HepG2 (cell line): ENCODE measurements around the gene CLIC4. TPM values are rescaled to one million over a fixed set of nuclear protein-coding genes. Genes with fewer than 3 reads are reported as not detected.

Experiments
- ETV5 ChIP-seq: IDR thresholded peaks from 2 replicates; pipeline ENCODE4 v1.6.1; 2018; ENCODE audit warnings: missing biosample characterization, missing genetic modification reagents, inconsistent platforms, borderline replicate concordance
- FOSL2 ChIP-seq: sonication (generic); formaldehyde crosslinking; IDR thresholded peaks from 2 replicates; pipeline ENCODE4 v1.4.0; 2020; ENCODE audit warnings: missing genetic modification reagents
- KDM3A ChIP-seq: IDR thresholded peaks from 2 replicates; pipeline ENCODE4 v1.6.1; 2018; ENCODE audit warnings: low read depth, missing compliant biosample characterization
- MXD1 ChIP-seq: sonication (generic); formaldehyde crosslinking; IDR thresholded peaks from 2 replicates; pipeline ENCODE4 v1.4.0; 2020; ENCODE audit warnings: mild to moderate bottlenecking, missing genetic modification reagents
- SIX1 ChIP-seq: sonication (generic); formaldehyde crosslinking; IDR thresholded peaks from 2 replicates; pipeline ENCODE4 v1.4.0; 2020; ENCODE audit warnings: missing genetic modification reagents, borderline replicate concordance
- SPEN ChIP-seq: sonication (generic); formaldehyde crosslinking; IDR thresholded peaks from 2 replicates; pipeline ENCODE4 v1.5.1; 2020; ENCODE audit warnings: low read depth, mild to moderate bottlenecking, missing genetic modification reagents
- ZBTB38 ChIP-seq: sonication (generic); formaldehyde crosslinking; IDR thresholded peaks from 2 replicates; pipeline ENCODE4 v1.5.1; 2020; ENCODE audit warnings: mild to moderate bottlenecking, missing genetic modification reagents
- ZBTB43 ChIP-seq: sonication (generic); formaldehyde crosslinking; conservative IDR thresholded peaks from 2 replicates; pipeline ENCODE4 v1.4.0; 2020; ENCODE audit warnings: missing genetic modification reagents
- ZNF430 ChIP-seq: sonication (generic); formaldehyde crosslinking; IDR thresholded peaks from 2 replicates; pipeline ENCODE4 v1.9.0; 2021; ENCODE audit warnings: mild to moderate bottlenecking, missing genetic modification reagents
- ZNF687 ChIP-seq: sonication (generic); formaldehyde crosslinking; IDR thresholded peaks from 2 replicates; pipeline ENCODE4 v1.5.1; 2020; ENCODE audit warnings: mild to moderate bottlenecking, missing genetic modification reagents, moderate library complexity
- ZNF75D ChIP-seq: sonication (generic); formaldehyde crosslinking; IDR thresholded peaks from 2 replicates; pipeline ENCODE4 v1.8.1; 2023; ENCODE audit warnings: missing genetic modification reagents, mild to moderate bottlenecking, borderline replicate concordance
- polyA plus RNA-seq, 8 experiments: library from polyadenylated mRNA; depleted of rRNA in 3 of 8; stranded (reverse) in 7 of 8; unstranded in 1 of 8; fragments of >200 nt; fragmentation: Illumina TruSeq in 4 of 8; extraction: Trizol in 4 of 8; gene quantifications; 2 replicates each; pipeline versions ENCODE4 v1.2.1 to v1.2.3, GENCODE V29; 2011 to 2016; ENCODE audit warnings: low read depth in 4 of 8, missing spikeins in 1 of 8, mixed read lengths in 1 of 8; ENCODE audit not compliant: insufficient read depth in 1 of 8
- total RNA-seq, 5 experiments: library from RNA; depleted of rRNA; stranded (reverse); fragments of >200 nt; fragmentation: Illumina TruSeq; extraction: Trizol; gene quantifications; 2 replicates each; pipeline ENCODE4 v1.2.3, GENCODE V29; 2016; ENCODE audit warnings: low read depth in 1 of 5

Gene CLIC4
- total and polyA plus RNA-seq, 2 of the 13 experiments (the other 11 are each of a cell fraction or from before 2014, with no cell fraction given) = 23.3 to 77.4 TPM

GRCh38 chr1:24860841-24861240, 115.6 kb downstream of the CLIC4 start (continued):
- TF ChIP-seq FOSL2 (CRISPR knock-in tag) (no peak), ZNF75D (CRISPR knock-in tag) (no peak), ZBTB43 (CRISPR knock-in tag) (no peak), ETV5 (CRISPR knock-in tag) (0 out of 2 replicates have a peak, but pooled peaks have one; percentile 21), SIX1 (CRISPR knock-in tag) (no peak), KDM3A (no peak), ZNF430 (peak; percentile 27; the same call in 1 of the 2 replicates), MXD1 (CRISPR knock-in tag) (0 out of 2 replicates have a peak, but pooled peaks have one; percentile 27), ZNF687 (CRISPR knock-in tag) (peak; percentile 40), ZBTB38 (CRISPR knock-in tag) (0 out of 2 replicates have a peak, but pooled peaks have one; percentile 15), SPEN (CRISPR knock-in tag) (no peak)
